ENCODE measurements around the gene ITGA2. TPM values are rescaled to one million over a fixed set of nuclear protein-coding genes. Genes with fewer than 3 reads are reported as not detected.

Gene ITGA2
- total RNA-seq, 2 experiments from 2014 or later, result 17.6 to 37.0 TPM

DNA sequence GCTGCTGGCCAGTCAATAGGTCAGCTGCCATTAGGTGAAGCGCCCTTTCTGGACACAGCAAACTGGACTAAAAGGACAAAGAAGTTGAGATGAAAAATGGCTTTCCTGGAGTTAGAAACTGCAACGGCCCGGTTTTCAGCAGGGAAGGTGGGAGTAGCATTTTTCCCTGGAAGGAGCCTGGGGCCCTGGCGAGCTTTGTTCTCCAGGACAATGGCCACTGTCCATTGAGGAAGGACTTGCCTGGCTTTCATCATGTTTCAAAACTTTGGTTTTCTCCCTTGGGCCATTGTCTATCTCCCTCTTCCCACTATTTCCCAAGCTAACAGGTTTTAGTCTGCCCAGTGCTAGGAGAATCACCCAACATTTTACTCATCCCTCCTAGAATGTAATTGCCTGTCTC is 64.2 kb downstream of the ITGA2 start:
- Mint-ChIP-seq H3K36me3 (peaks cover 40% of the 10 kb centered on the region), H3K4me3 (no peak overlapping the region), H3K4me1 (peaks cover 6% of the 10 kb centered on the region), H3K9me3 (ENCODE audit: low read depth) (no peaks in the 10 kb centered on the region), H3K27ac (no peak overlapping the region), H3K27me3 (peaks cover 2% of the 10 kb centered on the region)
- no peak for DNase-seq
- CTCF ChIA-PET, result interaction anchor here (1.2 kb wide), 1 partner anchor 105 kb away, joined by 3 read pairs; no protein-coding TSS in a partner anchor
- no peak for ATAC-seq

DNA sequence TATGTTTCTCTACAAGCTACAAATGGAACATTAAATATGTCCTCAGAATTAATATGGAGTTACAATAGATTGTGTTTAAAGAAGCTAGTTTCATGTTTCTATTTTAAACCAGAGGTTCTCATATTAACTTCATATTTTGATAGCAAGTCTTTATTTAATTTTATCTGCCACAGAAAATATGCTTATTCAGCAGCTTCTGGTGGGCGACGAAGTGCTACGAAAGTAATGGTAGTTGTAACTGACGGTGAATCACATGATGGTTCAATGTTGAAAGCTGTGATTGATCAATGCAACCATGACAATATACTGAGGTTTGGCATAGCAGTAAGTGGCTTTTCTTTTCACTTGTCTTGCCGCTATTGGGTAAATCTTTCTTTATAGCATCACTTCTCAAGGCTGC is 66.2 kb downstream of the ITGA2 start:
- no peak for ATAC-seq
- peaks cover 4% of the 10 kb centered on the region for H3K27me3 Mint-ChIP-seq

DNA sequence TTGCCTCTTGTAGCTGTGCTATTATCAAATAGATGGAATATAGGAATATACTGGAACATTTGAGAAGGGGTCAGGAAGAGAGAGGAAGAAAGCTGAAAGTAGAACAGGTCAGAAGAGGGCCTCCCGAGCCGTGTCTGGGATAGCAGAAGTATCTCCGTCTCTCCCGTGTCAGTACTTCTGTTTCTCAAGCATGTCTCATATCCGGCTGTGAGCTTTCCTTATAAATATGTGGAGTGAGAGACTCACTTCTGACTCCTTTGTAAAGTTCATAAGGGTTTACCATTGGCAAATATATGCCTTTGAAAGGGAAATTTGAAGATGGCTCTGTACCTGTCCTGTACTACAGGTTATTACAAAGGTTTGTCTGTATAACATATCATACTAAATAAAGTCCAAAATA is 70.1 kb downstream of the ITGA2 start:
- Mint-ChIP-seq H3K4me1 (no peaks in the 10 kb centered on the region), H3K4me3 (no peak overlapping the region), H3K27me3 (peaks cover 4% of the 10 kb centered on the region), H3K9me3 (ENCODE audit: low read depth) (no peaks in the 10 kb centered on the region), H3K27ac (no peak overlapping the region), H3K36me3 (peaks cover 61% of the 10 kb centered on the region)
- ATAC-seq (no peak), DNase-seq (no peak)
- CTCF ChIA-PET, result interaction anchor here (0.7 to 1.6 kb wide), 3 partner anchors 10 to 18 kb away, joined by 3 read pairs; no protein-coding TSS in a partner anchor

More for the DNA sequence above, 66.2 kb downstream of the ITGA2 start:
- Mint-ChIP-seq H3K36me3 (peaks cover 43% of the 10 kb centered on the region), H3K27ac (no peak overlapping the region), H3K4me3 (no peak overlapping the region), H3K4me1 (no peaks in the 10 kb centered on the region), H3K9me3 (ENCODE audit: low read depth) (no peaks in the 10 kb centered on the region)
- CTCF ChIA-PET, result interaction anchor here (0.7 kb wide), 1 partner anchor 80 kb away, joined by 3 read pairs; no protein-coding TSS in a partner anchor
- no peak for DNase-seq

DNA sequence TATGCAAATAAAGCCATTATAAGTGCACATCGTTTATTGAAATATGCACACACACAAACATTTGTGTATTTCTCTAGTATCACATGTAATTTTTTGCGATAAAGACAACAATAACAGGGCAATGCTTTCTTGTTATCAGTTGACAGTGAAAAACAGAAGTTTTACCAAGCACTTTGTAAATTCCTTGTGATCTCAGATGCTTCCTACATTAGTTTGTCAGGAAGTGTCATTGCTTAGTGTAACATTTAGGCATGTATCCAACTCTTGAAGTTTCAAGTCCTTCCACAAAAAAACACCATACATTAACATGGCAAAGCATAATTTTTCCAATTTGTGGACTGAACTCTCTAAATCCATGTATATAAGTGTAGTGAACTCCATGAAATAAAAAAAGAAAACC is 74.0 kb downstream of the ITGA2 start:
- DNase-seq, result no peak
- peaks cover 4% of the 10 kb centered on the region for H3K27me3 Mint-ChIP-seq
- H3K4me1 Mint-ChIP-seq, result peaks cover 12% of the 10 kb centered on the region
- no peak overlapping the region for H3K27ac Mint-ChIP-seq
- no peak overlapping the region for H3K4me3 Mint-ChIP-seq
- CTCF ChIA-PET, result no interaction called here
- no peaks in the 10 kb centered on the region for H3K9me3 Mint-ChIP-seq (ENCODE audit: low read depth)
- peaks cover 80% of the 10 kb centered on the region for H3K36me3 Mint-ChIP-seq
- ATAC-seq, result no peak

DNA sequence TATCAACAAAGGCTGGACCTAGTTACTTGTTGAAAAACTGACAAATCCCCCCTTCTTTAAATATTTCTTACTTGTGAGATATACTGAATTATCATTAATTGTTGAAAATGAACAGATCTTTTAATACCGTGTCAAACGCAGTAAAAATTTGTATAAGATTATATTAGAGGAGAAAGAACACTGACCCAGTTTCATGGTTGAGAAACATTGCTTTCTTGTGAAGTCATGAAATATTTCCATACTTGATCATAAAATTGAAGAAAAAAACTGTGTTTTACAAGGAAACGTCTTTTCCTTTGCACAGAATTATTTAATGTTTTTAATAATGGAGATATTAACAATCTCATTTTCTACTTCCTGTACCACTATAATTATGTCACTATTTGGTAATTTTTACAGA is 74.6 kb downstream of the ITGA2 start:
- Mint-ChIP-seq H3K4me1 (peaks cover 16% of the 10 kb centered on the region), H3K36me3 (peaks cover 79% of the 10 kb centered on the region), H3K27me3 (peaks cover under 1% of the 10 kb centered on the region), H3K4me3 (no peak overlapping the region), H3K27ac (no peak overlapping the region), H3K9me3 (ENCODE audit: low read depth) (no peaks in the 10 kb centered on the region)
- DNase-seq (no peak), ATAC-seq (no peak)
- CTCF ChIA-PET, result no interaction called here

DNA sequence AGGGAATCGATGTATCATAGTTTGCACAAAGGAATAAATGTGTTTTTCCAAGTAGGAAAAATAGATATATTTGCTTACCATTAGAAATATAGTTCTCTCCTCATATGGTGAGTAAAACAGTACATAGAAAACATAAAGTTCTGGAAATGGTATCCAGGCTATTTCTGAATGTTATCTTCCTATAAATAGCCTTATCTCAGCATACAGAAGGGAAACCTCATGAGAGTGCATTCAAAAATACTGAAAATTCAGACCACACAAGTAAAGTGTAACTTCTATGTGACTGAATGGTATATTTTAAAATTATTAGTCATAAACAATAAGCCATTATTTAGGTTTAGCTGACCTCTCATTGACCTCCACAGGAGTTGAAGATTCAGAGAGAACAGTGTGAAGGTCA is 76.9 kb downstream of the ITGA2 start:
- ATAC-seq (no peak), DNase-seq (no peak)
- Mint-ChIP-seq H3K4me1 (peaks cover 31% of the 10 kb centered on the region), H3K4me3 (no peak overlapping the region), H3K36me3 (peaks cover 69% of the 10 kb centered on the region), H3K27ac (no peak overlapping the region), H3K9me3 (ENCODE audit: low read depth) (no peaks in the 10 kb centered on the region), H3K27me3 (no peaks in the 10 kb centered on the region)
- CTCF ChIA-PET, result no interaction called here

DNA sequence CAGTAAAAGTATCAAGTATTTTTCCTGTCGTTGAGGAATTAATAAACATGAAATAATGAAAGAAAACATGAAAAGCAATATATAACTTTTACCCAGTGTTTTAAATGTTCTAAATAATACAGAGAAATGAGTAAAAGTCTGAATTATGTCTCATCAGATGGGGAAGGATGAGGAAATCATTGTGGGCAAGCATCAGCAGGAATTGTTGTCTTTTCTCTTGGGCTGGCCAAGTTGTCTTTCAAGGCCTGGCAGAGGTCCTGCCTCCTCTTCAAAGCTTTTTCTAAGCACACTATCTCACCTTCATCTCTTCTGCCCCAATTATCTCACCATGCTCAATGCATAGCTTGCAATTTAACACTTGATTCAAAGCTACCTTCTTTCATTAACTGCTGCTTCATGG is 78.5 kb downstream of the ITGA2 start:
- Mint-ChIP-seq H3K4me3 (no peak overlapping the region), H3K27ac (no peak overlapping the region), H3K9me3 (ENCODE audit: low read depth) (no peaks in the 10 kb centered on the region), H3K4me1 (peaks cover 36% of the 10 kb centered on the region), H3K27me3 (no peaks in the 10 kb centered on the region), H3K36me3 (peaks cover 70% of the 10 kb centered on the region)
- CTCF ChIA-PET, result interaction anchor here (0.9 to 3.1 kb wide), 3 partner anchors 11 to 119 kb away, joined by 3 to 18 read pairs (median 10); no protein-coding TSS in a partner anchor
- no peak for ATAC-seq
- DNase-seq, result no peak

DNA sequence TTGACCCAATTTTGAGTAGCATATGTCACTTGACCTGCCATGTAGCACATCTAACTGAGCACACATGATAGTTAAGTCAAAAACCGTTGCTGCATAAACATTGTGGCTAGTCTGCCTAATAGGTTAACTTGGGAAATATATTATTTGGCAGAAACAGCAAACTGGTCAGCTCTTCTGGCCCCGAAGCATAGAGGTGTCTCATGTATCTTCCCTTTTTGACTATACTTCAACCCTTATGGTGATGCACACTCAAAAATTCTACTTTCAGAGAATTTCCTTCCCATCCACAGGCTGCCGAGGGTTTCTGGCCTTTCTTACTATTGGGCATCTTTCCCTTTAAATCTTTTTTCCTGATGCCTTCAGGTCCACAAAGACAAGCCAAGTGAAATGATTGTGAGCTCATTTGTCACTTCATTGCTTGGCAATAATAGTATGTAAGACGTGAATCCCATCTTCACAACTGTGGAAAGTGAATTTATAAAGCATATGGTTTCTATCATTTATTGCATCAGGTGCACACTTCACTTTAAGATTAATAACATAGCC is 79.2 kb downstream of the ITGA2 start:
- no peaks in the 10 kb centered on the region for H3K27me3 Mint-ChIP-seq
- CTCF ChIA-PET, result interaction anchor here (0.9 to 3.1 kb wide), 8 partner anchors 11 to 119 kb away, joined by 3 to 18 read pairs (median 6); no protein-coding TSS in a partner anchor

DNA sequence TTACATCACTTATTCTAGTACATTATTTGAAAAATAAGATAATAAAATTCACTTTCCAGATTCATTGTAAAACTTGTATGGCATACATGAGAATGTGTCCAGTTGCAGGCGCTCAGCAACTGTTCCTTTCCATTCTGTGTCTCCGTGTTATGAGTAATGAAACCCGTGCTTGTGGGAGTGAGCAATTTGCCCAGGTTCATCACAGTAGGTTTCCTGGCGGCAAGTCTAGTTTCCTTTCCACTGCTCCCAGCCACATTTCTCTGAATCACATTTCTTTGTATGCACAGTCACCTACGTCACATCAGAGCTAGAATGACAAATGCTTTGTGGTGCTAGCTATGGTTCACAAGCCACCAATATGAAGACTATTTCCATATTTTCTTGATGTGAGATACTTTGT is 80.5 kb downstream of the ITGA2 start:
- Mint-ChIP-seq H3K4me3 (peak overlapping the region; percentile 25), H3K36me3 (peaks cover 74% of the 10 kb centered on the region), H3K27ac (peak overlapping the region; percentile 83), H3K27me3 (no peaks in the 10 kb centered on the region), H3K9me3 (ENCODE audit: low read depth) (no peaks in the 10 kb centered on the region), H3K4me1 (peaks cover 36% of the 10 kb centered on the region)
- CTCF ChIA-PET, result interaction anchor here (0.7 to 3.1 kb wide), 16 partner anchors 10 to 121 kb away, joined by 3 to 18 read pairs (median 4); no protein-coding TSS in a partner anchor
- ATAC-seq, result peak; percentile 96
- peak; percentile 90 for DNase-seq

More for the DNA sequence above, 79.2 kb downstream of the ITGA2 start:
- H3K4me3 Mint-ChIP-seq, result no peak overlapping the region
- DNase-seq (no peak), ATAC-seq (no peak)
- H3K9me3 Mint-ChIP-seq (ENCODE audit: low read depth), result no peaks in the 10 kb centered on the region
- H3K4me1 Mint-ChIP-seq, result peaks cover 36% of the 10 kb centered on the region
- peaks cover 74% of the 10 kb centered on the region for H3K36me3 Mint-ChIP-seq
- no peak overlapping the region for H3K27ac Mint-ChIP-seq

DNA sequence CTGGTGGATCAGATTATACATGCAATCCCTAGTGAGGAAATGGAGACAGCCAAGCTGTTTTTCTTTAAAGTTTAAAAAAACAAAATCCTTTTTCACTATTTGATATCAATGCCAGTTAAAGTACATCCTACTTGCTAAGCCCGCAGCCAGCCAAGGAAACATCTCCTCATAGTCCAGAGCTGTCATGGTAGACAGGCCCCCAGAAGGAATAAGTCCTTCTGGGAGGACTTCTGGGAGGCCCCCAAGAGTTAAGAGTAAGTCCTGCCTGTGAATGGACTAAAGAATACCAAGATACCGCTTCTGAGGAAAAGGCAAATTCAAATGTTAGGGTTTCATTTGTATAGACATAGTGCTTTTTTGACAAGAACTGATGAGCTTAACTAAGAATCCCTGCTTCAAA is 82.1 kb downstream of the ITGA2 start:
- DNase-seq, result no peak
- H3K4me3 Mint-ChIP-seq, result no peak overlapping the region
- H3K27me3 Mint-ChIP-seq, result peaks cover 2% of the 10 kb centered on the region
- no peak for ATAC-seq
- H3K36me3 Mint-ChIP-seq, result peaks cover 74% of the 10 kb centered on the region
- CTCF ChIA-PET, result interaction anchor here (1.0 kb wide), 1 partner anchor 154 kb away, joined by 3 read pairs; no protein-coding TSS in a partner anchor
- no peaks in the 10 kb centered on the region for H3K9me3 Mint-ChIP-seq (ENCODE audit: low read depth)
- no peak overlapping the region for H3K27ac Mint-ChIP-seq
- peaks cover 36% of the 10 kb centered on the region for H3K4me1 Mint-ChIP-seq

DNA sequence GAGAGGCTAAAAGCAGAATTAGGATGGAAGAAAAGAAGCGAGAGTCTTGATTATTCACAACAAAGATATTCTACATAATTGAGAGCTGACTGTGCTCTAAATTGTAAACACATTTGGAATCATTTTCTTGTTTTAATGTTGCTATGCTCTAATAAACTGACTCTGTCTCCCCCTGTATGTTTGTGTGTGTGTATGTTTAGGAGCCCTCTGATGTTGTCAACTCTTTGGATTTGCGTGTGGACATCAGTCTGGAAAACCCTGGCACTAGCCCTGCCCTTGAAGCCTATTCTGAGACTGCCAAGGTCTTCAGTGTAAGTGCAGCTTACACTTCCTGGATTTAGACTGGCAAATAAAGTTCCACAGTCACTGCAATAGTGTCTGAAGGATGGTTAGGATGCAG is 82.6 kb downstream of the ITGA2 start:
- peaks cover 2% of the 10 kb centered on the region for H3K27me3 Mint-ChIP-seq
- H3K9me3 Mint-ChIP-seq (ENCODE audit: low read depth), result no peaks in the 10 kb centered on the region
- H3K36me3 Mint-ChIP-seq, result peaks cover 75% of the 10 kb centered on the region
- no peak for ATAC-seq
- CTCF ChIA-PET, result interaction anchor here (1.0 kb wide), 2 partner anchors 32 to 154 kb away, joined by 3 to 4 read pairs; no protein-coding TSS in a partner anchor
- H3K27ac Mint-ChIP-seq, result peak overlapping the region; percentile 39
- DNase-seq, result no peak
- H3K4me3 Mint-ChIP-seq, result no peak overlapping the region
- peaks cover 36% of the 10 kb centered on the region for H3K4me1 Mint-ChIP-seq

DNA sequence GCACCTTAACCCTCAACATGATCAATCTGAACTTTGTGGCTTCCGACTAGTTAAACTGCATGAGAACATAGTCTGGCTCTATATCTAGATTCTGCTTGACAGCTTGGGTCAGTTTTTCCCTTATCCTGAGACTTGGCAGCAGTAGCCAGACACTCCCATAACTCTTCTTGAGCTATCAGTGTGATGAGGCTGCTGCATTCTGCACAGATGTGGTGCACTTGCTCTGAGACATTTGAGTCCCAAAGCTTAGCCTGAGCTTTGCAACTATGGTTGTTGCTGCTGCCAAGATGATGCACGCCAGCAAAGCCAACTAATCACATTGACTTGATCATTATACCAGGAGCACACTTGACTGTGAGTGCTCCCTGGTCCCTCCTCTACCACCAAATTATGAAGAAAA is 84.2 kb downstream of the ITGA2 start:
- Mint-ChIP-seq H3K4me3 (no peak overlapping the region), H3K27ac (no peak overlapping the region), H3K9me3 (ENCODE audit: low read depth) (no peaks in the 10 kb centered on the region), H3K4me1 (peaks cover 23% of the 10 kb centered on the region), H3K36me3 (peaks cover 74% of the 10 kb centered on the region), H3K27me3 (peaks cover 2% of the 10 kb centered on the region)
- CTCF ChIA-PET, result interaction anchor here (2.0 kb wide), 1 partner anchor 38 kb away, joined by 6 read pairs; no protein-coding TSS in a partner anchor
- ATAC-seq, result no peak
- no peak for DNase-seq

DNA sequence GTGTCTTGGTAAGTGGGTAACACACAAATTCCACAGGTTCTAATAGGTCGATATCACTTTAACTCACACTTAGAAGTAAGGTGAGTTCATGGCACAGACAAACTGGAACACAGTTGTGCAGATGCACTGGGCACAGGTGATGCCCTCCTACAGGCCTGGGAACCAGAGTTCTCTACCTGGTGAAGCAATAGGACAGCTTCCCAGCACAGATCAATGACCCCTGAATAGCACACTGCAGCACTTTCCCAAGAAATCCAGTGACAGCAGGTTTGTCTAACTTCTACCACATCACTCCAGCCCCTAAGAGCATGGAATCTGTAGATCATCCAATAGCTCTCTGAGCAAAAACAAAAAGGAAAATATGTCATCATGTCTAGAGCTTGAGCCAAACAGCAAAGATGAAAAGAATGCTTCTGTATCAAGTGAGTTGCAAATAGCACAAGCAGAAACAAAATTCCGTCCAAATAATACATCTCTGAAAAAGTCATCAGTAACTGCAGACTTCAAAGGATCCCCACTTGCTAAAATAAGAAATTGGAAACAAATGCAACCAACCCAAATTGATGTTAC is 86.9 kb downstream of the ITGA2 start:
- no peaks in the 10 kb centered on the region for H3K9me3 Mint-ChIP-seq (ENCODE audit: low read depth)
- CTCF ChIA-PET, result no interaction called here
- ATAC-seq (no peak), DNase-seq (no peak)
- H3K4me1 Mint-ChIP-seq, result peaks cover 17% of the 10 kb centered on the region
- peaks cover 82% of the 10 kb centered on the region for H3K36me3 Mint-ChIP-seq
- no peak overlapping the region for H3K4me3 Mint-ChIP-seq
- no peak overlapping the region for H3K27ac Mint-ChIP-seq
- H3K27me3 Mint-ChIP-seq, result peaks cover 2% of the 10 kb centered on the region

DNA sequence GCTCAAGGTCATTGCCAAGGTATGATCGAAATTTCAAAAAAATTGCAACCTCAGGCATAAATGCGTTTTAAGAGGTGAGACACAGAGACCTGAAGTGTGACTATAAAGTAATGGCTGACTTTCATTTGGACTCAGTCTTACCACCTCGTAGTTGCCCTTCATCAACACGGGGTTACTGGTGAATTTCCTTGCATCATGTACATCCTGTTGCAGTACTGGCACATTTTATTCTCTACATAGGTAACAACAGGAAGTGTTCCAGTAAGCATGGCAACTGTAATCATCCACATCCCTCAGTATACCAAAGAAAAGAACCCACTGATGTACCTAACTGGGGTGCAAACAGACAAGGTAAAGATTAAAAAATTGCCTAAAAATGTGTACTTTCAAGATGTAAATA is 91.1 kb downstream of the ITGA2 start:
- Mint-ChIP-seq H3K36me3 (peaks cover 87% of the 10 kb centered on the region), H3K4me3 (no peak overlapping the region), H3K4me1 (peaks cover 43% of the 10 kb centered on the region), H3K9me3 (ENCODE audit: low read depth) (no peaks in the 10 kb centered on the region), H3K27me3 (peaks cover 2% of the 10 kb centered on the region), H3K27ac (peak overlapping the region; percentile 52)
- CTCF ChIA-PET, result interaction anchor here (1.0 to 1.7 kb wide), 2 partner anchors 11 to 132 kb away, joined by 3 to 4 read pairs; no protein-coding TSS in a partner anchor
- no peak for DNase-seq
- ATAC-seq, result peak; percentile 73
